Adipocyte (in vitro differentiated cells): ENCODE measurements around the gene CAMTA1.
"Not testable (repeated sequence)": the region's sequence is repeated elsewhere in the genome, so short reads cannot be mapped to it uniquely, and the experiment has no call there.

Experiments used
- DNase-seq: peaks from one replicate; pipeline ENCODE4 v3.0.0-alpha.2; 2015; ENCODE audit warnings: low read depth
- H3K27me3 ChIP-seq: replicated peaks from 2 replicates; pipeline ENCODE4 v1.7.0; 2013; ENCODE audit warnings: mild to moderate bottlenecking, low read length, moderate library complexity; ENCODE audit not compliant: control insufficient read depth, insufficient read depth
- H3K36me3 ChIP-seq: 2 replicates; pipeline ENCODE4 v1.7.0; 2013; ENCODE audit warnings: low read length, mild to moderate bottlenecking, moderate library complexity; ENCODE audit not compliant: control insufficient read depth, insufficient read depth, severe bottlenecking
- H3K4me1 ChIP-seq: 2 replicates; pipeline ENCODE4 v1.7.0; 2013; ENCODE audit warnings: mild to moderate bottlenecking, low read length, moderate library complexity; ENCODE audit not compliant: control insufficient read depth, insufficient read depth
- H3K4me3 ChIP-seq: 2 replicates; pipeline ENCODE4 v1.7.0; 2013; ENCODE audit warnings: mild to moderate bottlenecking, low read length, moderate library complexity
- H3K9ac ChIP-seq: 2 replicates; pipeline ENCODE4 v1.7.0; 2013; ENCODE audit warnings: mild to moderate bottlenecking, low read length, moderate library complexity
- H3K9me3 ChIP-seq: 2 replicates; pipeline ENCODE4 v1.7.0; 2013; ENCODE audit warnings: mild to moderate bottlenecking, low read length, moderate library complexity; ENCODE audit not compliant: control insufficient read depth

Gene CAMTA1

GRCh38 chr1:7589080-7589735, 804.0 kb downstream of the CAMTA1 start:
- no peak overlapping the region for H3K4me3 ChIP-seq
- no peaks in the 10 kb centered on the region for H3K9me3 ChIP-seq
- H3K27me3 ChIP-seq: peaks cover 43% of the 10 kb centered on the region
- DNase-seq: no peak
- H3K36me3 ChIP-seq: no peaks in the 10 kb centered on the region
- no peak overlapping the region for H3K9ac ChIP-seq
- H3K4me1 ChIP-seq: no peaks in the 10 kb centered on the region

DNA sequence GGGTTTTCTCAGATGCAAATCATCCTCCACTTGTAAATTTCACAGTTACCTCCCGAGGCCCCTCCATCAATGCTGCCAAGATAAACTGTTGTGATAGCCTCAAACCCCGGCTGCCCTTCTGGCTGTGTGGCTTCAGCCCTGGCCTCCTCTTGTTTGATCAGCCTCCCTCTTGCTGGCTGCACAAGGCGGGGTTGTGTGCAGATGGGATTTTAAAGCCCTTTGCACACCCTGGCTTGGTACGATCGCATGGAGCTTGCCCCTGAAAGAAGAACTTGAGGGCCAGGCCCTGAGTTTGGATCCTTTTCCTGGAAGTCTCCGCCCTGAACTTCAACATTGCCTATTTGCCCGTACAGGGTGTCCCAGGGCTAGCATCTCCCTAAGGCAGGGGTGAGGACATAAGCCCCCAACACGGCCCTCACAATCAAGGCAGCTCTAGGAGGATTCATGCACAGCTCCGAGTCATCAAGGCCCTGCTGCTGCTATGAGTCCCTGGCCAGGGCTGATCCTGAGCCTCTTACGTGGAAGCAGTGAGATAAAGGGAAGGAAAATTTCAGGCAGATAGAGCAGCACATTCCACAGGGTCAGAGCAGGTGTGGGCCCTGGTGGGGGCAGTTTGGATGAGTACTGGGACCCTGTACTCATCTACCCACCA, 804.6 kb downstream of the CAMTA1 start:
- H3K9me3 ChIP-seq: no peaks in the 10 kb centered on the region
- H3K4me1 ChIP-seq: no peaks in the 10 kb centered on the region
- no peak overlapping the region for H3K9ac ChIP-seq
- no peak overlapping the region for H3K4me3 ChIP-seq
- DNase-seq: no peak
- H3K36me3 ChIP-seq: no peaks in the 10 kb centered on the region
- peaks cover 43% of the 10 kb centered on the region for H3K27me3 ChIP-seq

- Histone ChIP-seq H3K9me3 (no peaks in the 10 kb centered on the region), H3K27me3 (peaks cover 39% of the 10 kb centered on the region), H3K4me3 (no peak overlapping the region), H3K36me3 (no peaks in the 10 kb centered on the region), H3K9ac (no peak overlapping the region), H3K4me1 (no peaks in the 10 kb centered on the region)
- no peak for DNase-seq
Measured at GRCh38 chr1:7590426-7590790, 805.2 kb downstream of the CAMTA1 start.

DNA sequence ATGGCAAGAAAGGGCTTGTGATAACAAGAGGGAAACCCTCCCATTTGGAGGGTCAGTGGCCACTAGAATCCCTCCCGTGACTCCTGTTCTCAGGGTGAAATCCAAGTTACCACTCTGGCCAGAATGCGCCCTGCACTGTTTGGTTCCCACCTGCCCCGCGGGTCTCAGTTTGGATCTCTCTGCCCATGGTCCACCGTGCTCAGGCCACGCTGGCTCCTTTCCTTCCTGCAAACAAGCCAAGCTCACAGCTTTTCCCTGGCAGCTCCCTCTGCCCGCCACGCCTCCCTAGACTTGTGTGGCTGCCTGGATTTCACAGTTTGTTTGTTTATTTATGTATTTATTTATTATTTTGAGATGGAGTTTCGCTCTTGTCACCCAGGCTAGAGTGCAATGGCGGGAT, 806.3 kb downstream of the CAMTA1 start:
- Histone ChIP-seq H3K4me1 (no peaks in the 10 kb centered on the region), H3K36me3 (no peaks in the 10 kb centered on the region), H3K27me3 (peaks cover 40% of the 10 kb centered on the region), H3K9me3 (no peaks in the 10 kb centered on the region), H3K9ac (no peak overlapping the region), H3K4me3 (no peak overlapping the region)
- no peak for DNase-seq

- Histone ChIP-seq H3K4me1 (no peaks in the 10 kb centered on the region), H3K9me3 (no peaks in the 10 kb centered on the region), H3K27me3 (peaks cover 40% of the 10 kb centered on the region), H3K4me3 (no peak overlapping the region), H3K36me3 (no peaks in the 10 kb centered on the region), H3K9ac (no peak overlapping the region)
- no peak for DNase-seq
Measured at GRCh38 chr1:7592120-7592798, 807.0 kb downstream of the CAMTA1 start.

GRCh38 chr1:7594002-7594713, 808.9 kb downstream of the CAMTA1 start:
- H3K27me3 ChIP-seq: peaks cover 31% of the 10 kb centered on the region
- DNase-seq: no peak
- no peak overlapping the region for H3K9ac ChIP-seq
- no peaks in the 10 kb centered on the region for H3K9me3 ChIP-seq
- H3K4me3 ChIP-seq: no peak overlapping the region
- no peaks in the 10 kb centered on the region for H3K4me1 ChIP-seq
- no peaks in the 10 kb centered on the region for H3K36me3 ChIP-seq

- Histone ChIP-seq H3K36me3 (no peaks in the 10 kb centered on the region), H3K27me3 (peaks cover 27% of the 10 kb centered on the region), H3K9me3 (no peaks in the 10 kb centered on the region), H3K4me3 (no peak overlapping the region), H3K4me1 (no peaks in the 10 kb centered on the region), H3K9ac (no peak overlapping the region)
- no peak for DNase-seq
Measured at GRCh38 chr1:7594714-7595295, 809.6 kb downstream of the CAMTA1 start.

- peak; percentile 11 for DNase-seq
- no peaks in the 10 kb centered on the region for H3K4me1 ChIP-seq
- no peaks in the 10 kb centered on the region for H3K36me3 ChIP-seq
- H3K9ac ChIP-seq: no peak overlapping the region
- H3K4me3 ChIP-seq: no peak overlapping the region
- H3K27me3 ChIP-seq: peaks cover 27% of the 10 kb centered on the region
- no peaks in the 10 kb centered on the region for H3K9me3 ChIP-seq
Measured at GRCh38 chr1:7595336-7595735, 810.1 kb downstream of the CAMTA1 start.

DNA sequence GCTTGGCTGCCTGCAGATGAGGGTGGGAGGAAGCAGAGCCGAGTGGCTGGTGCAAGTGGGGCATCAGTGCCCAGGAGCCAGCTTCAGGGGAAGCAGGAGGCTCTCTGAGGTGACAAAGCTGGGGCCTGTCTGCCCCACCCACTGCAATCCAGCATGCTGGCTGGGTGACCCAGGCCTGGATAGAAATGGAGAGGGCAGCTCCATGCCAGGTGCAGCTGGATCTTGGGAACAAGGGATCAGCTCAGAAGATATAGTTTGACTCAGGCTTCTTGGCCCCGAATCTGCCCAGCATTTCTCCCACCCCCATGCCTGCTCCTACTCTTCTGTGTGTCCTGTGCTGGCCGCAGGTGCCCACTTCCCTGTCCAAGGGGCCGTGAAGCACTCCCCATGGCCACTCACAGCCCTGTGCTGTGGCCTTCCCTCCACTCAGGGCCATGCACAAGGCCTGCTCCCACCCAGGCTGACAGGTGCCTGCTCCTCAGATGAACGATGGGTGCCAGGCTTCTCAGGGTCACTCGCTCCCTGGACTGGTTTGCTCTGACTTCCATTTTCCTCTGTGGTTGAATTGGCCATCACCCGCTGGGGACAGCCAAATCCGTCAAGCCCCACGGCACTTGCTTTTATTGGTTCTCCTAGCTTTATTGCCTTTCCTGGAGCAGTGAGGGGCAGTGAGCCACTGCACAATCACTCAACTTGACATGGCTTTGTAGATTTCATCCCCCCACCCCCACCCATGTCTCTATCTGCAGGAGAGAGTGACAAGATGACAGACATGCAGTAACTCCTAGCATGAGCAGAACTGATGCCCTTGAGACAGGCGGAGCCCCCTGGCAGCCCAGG, 811.1 kb downstream of the CAMTA1 start:
- Histone ChIP-seq H3K27me3 (peaks cover 27% of the 10 kb centered on the region), H3K9me3 (no peaks in the 10 kb centered on the region), H3K9ac (no peak overlapping the region), H3K4me3 (no peak overlapping the region), H3K36me3 (no peaks in the 10 kb centered on the region), H3K4me1 (no peaks in the 10 kb centered on the region)
- DNase-seq: no peak

- not testable (repeated sequence) for H3K4me1 ChIP-seq, H3K9me3 ChIP-seq, DNase-seq, H3K36me3 ChIP-seq, H3K4me3 ChIP-seq, H3K9ac ChIP-seq
- peaks cover 20% of the 10 kb centered on the region for H3K27me3 ChIP-seq
Measured at GRCh38 chr1:7598058-7598457, 812.8 kb downstream of the CAMTA1 start.
